ENCODE data around the gene AATF.

The AATF gene

DNA sequence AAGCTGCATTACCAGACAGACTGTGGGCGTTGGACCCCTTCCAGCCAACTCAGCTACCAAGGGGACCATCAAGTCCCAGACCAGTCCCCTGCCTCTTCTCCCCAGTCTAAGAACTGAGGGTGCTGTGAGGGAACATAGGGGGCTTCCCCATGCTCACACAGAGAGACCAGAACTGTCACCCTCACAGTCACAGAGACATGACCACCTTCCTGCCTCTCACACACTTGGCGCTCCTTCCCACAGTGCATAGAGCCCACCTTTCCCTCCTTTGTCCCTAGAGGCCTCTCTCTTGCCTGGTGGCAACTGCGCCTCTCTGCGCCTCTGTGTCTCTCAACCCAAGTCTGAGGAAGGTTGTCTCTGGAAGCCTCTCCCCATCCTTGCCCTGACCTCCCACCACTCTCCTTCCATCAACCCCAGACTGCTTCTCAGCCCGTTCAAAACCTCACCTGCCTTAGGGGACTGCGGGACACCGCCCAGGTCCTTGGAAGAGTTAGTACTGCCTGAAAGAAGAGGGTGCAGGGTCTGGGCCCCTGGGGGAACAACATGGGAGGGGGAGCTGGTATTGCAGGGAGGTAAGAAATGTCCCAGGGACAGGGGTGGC, 17.6 kb upstream of the AATF start:
- no peak for DNase-seq (ENCODE audit: low read depth in 2 of 2)

DNA sequence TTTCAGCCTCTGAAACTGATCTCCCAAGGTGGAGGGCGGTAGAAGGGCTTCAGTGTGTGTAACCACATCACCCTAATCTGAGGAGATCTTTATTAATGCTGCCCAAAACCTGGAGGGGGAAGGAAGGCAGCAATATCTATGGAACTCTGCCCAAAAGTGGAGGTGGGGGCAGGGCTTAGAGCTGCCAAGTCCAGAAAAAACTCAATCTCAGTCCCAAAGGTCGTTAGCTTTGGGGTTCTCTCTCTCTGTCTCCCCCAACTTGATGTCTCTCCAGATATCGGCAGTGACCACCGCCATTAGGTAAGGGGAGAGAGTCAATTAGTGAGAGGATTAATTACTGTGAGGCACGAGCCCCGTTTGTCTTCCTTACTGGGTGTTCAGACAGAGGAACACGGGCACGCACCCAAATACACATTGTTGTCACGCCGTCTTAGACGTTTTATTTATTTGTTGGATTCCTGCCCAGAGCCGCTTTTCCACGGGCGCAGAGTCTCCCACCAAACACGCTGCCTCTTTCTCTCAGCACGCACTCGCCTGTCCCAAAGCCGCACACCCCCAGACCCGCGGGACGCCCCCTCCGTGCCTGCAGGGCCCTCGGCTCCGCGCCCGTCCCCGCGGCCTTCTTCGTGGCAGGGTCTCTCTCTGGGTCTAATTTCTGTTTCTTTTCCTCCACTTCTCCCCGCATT, 16.9 kb upstream of the AATF start:
- no peak for DNase-seq (ENCODE audit: low read depth in 2 of 2)

DNA sequence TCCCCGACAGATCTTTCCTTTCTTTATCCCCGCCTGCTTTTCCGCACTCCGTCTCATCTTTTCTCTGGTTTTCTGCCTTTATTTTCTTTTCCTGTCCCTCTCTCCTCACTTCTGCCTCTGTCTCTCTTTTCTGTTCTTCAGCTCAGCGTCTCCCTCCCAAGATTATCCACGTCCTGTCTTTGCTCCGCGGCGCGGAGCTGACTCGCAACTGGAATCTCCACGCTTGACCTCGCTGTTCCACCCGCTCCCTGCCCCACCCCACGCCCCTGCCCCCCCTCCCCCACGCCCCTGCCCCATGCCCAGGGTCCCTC, 16.4 kb upstream of the AATF start:
- no peak for DNase-seq (ENCODE audit: low read depth in 2 of 2)

DNA sequence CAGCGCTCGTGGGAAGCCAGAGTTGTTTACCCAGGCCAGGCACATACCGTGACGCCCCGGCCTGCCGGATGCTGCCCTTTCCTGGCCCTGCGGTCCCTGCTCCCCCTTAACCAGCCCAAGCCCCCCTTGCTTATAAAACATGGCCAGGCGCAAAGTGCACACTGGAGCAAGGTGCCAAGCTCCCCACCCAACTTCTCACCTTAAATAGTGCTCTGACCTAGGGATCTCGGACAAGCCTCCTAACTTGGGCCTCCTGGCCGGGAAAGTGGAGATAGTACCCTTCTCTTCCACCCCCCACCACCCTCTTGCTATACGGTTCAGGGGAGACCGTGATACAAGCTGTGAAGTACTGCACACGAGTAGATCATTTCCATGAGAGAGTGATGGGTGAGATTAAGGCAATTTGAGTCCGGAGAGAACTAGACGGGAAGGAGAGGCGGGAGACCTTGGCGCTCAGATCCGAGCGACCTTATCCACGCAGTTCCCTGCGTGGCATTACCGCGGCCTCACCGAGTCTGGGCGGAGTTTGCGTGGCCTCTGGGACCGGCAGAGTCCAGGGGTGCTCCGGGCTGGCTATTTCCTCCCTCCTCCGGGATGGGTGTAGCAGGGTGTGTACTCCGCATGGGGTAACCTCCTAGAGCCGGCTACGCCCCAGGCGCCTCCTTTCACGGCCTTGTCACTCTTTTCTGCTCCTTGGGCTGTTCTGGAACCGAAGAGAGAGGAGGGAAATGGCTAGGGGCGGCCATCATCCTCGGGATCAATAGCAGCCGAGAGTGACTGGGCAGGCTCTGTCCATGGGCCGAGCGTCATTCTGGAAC, 15.9 kb upstream of the AATF start:
- no peak for DNase-seq (ENCODE audit: low read depth in 2 of 2)

DNA sequence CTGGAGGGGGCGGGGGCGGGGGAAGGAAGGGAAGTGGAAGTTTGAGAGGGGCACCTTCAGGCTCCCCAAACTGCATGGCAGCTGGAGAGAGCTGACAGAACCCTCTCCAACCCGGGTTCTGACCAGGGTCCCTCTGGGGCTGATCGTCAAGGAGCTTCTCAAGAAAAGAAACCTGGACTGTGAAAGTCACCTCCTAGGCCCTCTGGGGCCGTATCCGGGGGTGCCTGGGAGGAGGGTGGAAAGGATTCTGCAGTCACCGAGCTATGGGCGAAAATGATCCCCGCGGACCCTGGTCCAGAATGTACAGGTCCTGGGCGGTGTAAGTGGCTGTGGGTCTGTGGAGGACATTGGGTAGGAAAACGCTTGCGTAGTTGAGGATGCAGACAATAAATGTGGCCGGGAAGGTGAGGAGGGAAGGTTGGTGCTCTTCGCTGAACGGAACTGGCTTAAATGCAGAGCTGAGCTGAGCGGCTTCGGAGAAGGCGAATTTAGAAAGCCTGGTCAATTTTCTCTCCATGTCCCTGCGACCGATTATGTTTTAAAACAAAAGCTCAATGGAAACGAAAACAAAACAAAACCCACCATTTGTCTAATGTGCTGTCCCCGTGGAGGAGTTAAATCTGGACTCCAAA, 15.1 kb upstream of the AATF start:
- DNase-seq (ENCODE audit: low read depth in 2 of 2), result no peak

DNA sequence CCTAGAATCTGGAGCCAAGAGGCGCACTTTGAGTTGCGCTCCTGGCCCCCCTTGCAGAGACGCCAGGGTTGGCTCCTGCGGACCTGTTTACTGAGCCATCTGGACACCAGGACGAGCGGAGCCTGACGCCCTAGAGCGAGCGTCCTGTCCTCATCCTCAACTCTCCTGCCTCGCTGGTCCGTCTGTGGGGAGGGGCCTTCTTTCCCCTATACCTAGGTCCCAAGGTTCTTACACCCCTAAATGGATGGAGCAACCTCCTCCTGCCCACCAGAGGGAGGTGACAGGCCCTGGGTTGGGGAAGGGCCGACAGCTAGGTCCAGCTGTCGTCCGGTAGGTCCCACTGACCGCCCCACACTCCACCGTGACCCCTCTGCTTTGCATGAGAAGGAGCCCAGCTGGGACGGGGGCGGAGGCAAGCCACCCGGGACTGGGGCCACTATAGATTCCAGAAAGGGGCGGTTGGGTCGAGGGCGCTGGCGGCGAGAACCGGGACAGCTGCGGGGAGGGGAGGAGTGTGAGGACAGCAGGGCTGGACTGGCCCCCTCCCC, 14.5 kb upstream of the AATF start:
- DNase-seq (ENCODE audit: low read depth in 2 of 2), result no peak

DNA sequence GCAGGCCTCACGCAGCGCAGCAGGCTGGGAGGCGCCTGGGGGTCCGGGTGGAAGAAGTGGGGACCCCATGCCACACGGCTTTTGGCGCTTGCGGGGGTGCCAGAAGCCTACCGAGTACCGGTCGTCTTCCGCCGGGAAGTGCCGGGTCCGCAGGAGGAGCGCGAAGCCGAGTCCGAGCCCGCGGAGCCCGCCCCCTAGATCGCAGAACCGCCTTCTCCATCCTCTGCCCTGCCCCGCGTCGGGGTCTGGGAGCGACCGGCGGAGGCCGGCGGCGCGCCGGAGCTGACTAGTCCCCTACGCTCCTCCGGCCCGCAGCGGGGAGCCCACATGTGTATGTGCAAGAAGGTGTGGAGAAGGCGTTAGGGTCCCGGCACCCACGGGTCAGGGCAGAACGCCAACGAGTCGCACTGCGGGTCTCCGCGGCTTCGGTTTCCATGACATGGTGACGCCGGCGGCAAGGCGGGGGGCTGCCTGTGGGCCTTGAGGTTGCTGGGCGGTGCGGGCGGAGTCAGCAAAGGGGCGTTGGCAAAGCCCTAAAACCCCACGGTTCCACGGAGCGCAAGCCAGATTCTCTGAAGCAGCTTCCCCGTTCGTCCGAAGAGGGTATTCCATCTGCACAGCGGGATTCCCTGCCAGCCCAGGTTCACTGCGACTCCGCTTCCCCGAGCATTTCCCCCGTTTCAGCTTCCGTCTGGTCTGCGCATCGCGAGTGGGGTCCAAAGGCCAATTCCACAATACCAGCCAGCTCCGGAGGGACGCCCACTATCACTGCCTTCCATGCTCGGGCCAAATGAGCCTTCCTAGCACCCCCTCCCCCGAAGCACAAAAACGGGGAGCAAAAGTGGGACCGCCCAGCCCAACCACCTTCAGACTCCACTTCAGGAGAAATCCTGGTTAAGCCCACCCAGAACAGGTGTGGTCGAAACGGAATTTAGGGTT, 13.8 kb upstream of the AATF start:
- DNase-seq (ENCODE audit: low read depth in 2 of 2), result no peak

DNA sequence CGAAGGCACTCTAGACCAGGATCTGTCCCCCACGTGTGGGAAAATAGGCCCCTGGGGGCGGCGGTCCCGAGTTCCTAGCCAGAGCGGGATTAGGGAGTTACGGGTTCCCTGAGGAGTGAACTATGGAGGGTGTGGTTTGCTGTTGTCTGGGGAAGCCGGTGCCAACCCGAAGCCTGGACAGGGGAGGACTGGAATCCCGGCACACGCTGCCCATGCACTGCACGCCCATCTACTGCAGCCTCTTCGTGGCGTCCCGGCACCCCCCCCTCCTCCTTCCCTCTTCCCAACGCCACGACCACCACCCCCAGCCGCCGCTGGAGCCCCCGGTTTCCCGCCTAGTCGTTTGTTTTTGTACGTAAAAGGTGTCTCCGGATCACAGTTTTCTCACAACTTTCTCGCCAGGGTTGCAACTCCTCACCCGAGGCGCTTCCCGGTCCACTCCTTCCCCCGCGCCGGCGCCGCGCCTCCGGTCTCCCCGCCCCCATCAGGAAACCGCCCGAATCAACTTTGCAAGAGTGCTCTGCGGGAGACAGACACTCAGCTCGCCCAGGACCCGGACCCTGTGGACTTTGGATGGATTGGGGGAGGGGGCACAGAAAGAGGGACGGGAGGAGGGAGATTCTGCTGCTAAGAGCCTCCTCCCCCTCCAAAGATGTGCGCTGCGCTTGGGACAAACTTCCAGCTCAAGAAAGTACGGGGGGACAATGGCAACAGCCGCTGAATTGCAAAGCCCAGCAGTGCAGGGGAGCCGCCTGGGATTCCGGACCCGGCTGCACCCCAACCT, 12.9 kb upstream of the AATF start:
- DNase-seq (ENCODE audit: low read depth in 2 of 2), result no peak

DNA sequence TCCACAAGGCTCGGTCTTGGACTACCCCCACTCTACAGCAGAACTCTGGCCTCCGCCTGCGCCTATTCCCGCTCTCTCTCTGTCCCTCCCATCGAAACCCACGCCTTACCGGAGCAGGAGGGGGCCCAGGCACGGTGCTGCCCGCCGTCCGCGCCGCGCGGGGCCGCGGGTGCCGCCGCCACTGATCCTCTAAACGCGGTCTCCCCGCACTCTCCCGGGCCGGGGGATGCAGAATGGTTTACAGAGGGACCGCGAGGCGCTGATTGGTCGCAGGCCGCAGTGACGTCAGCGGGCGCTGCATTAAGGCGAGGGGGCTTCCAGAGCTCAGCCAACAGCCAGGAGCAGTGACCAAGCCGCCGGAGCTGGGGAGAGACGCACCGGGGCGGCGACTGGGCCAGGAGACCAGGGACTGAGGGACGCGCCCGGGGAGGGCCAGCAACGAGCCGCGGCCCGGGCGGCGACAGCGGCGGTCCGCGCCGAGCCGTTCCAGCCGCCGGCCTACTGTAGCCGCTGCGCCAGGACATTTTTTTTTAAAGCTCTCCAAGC, 12.2 kb upstream of the AATF start:
- no peak for DNase-seq (ENCODE audit: low read depth in 2 of 2)

DNA sequence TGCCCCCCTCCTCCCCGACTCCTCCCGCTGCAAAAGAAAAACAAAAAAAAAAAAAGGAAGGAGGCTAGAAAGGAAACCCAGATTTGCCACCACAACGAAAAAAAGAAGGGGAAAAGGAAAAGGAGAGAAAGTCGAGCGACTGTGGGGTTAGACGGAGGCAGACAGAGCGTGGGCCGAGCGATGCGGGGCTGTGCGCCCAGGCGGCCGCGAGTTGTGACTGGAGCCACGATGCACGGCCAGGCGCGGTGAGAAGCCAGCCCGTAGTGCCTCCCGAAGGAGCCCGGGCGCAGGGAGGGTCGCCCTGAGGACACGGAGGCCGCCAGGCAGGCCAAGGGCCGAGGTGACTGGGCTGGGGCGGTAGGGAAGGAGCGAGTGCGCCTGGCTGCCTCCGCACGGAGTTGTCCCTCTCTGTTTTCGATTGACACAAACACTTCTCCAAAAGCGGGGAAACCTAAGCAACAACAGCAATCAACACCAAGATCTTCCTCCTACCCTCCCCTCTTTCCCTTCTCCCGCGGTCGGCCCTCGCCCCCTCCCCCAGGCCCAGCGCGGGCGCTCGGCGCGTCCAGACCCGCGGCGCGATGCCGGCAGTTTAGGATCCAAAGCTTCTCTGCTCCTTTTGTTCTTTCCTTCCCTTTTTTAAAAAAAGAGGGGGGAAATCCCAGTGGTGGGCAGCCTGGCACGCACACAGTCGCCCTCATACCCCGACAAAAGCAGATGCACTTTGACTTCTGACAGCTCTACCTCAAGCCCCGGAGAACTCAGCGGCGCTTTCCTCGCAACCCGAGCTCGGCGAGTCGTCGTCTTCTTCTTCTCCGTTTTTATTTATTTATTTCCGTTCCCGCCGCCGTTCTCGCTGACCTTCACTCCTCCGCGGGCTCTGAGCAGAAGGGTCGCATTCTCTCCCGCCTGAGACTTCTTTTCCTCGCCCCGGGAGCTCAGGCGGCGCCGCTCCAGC, 11.5 kb upstream of the AATF start, which contains the start of gene LHX1:
Gene LHX1, plus strand, starts transcription at position 475 of the 958 bp plus-strand sequence. CDS start 723 bp downstream, outside the sequence.
- no peak for DNase-seq (ENCODE audit: low read depth in 2 of 2)

DNA sequence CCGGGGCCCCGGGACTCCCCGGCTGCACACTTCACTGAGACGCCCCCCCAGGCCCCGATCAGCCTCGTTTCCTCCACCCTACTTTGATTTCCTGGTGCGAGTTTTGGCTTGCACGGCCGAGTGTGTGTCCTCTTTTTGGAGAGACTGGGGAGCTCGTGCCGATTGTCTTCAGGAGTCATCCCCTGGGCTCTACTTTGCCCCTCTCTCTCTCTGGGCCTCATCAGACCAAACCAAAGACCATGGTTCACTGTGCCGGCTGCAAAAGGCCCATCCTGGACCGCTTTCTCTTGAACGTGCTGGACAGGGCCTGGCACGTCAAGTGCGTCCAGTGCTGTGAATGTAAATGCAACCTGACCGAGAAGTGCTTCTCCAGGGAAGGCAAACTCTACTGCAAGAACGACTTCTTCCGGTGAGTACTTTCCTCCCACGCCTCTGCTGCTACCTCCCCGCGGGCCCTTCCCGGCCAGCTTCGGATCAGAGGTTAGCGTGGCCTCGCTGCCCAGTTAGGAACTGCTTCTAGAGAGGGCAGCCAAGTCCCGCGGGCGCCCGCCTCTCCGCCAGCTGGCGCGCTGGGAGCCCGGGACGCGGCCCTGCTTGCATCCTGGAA, 10.7 kb upstream of the AATF start:
- DNase-seq (ENCODE audit: low read depth in 2 of 2), result no peak

DNA sequence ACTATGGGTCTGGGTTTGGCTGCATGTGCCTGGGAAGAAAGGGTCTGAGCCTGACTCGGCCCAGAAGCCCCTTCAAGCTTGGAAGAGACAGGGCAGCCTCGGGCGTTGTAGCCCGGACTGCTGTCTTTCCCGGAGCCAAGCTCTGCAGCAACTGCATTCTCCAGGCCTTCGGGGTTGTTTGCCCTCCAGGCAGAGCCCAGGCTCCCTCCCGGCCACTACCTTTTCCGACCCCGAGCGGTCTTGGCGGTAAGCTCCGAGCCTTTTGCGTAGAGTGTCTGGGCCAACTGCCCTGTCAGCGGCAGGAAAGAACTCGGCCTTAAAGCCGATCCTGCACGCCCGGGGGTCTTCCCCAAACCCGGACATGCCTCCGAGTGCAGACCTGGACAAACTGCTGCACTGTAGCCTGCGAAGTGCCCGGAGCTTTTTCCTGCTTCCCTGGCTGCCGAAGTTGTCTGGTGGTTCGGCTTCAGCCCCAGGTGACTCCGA, 10.1 kb upstream of the AATF start:
- no peak for DNase-seq (ENCODE audit: low read depth in 2 of 2)

DNA sequence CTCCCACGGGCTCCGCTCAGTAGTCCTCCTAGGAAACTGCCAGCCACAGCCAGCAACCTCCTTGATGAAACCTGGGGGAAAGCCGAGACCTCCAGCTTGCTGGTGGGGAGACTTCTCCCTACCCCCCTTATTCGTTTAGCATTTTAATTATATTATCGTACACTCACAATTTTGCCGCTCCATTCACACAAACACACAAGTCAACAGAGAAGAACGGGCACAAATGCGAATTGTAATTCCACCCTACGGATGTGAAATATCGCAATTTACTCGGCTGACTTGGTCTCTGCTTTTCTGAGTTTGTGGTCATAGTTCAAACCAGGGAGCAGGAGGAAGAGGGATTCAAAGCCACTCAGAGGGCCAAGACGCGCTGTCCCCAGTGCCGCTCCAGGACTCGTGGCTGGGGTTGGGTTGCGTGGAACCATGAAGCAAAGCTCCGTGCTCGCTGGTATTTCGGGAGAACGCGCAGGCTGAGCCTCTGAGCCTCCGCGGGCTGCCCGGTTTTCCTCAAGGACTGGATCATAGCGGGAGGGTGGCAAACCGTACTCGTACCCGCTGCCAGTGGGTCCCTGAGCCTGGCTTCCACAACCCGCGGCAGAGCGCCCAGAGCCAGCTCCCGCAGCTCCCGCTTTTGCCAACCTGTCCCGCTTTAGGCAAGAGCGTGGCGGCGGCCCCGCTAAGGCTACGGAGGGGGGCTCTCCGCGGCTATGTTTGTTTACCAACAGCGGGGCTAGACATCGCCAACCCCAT, 9.5 kb upstream of the AATF start:
- no peak for DNase-seq (ENCODE audit: low read depth in 2 of 2)

DNA sequence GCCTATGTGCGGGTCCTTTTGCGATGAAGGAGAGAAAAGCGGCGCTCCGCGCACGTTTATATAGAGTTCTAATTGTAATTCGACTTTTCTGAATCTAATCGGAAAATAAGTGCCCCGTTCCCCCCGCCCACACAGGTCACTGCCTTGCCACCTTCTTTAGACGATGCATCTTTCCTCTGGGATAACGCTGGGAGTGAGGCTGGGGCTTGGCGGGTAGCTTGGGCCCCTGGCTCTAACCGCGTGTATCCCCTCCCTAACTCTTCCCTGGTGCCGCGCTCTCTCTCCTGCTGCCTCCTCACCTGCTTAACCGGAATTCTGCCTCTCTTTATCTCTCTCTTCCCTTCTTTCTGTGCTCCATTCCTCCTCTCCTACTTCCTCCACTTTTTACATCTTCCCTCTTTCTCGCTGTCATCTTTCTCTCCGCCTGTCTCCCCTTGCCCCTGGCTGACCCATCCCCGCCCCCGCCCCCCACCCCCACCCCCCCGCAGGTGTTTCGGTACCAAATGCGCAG, 8.9 kb upstream of the AATF start:
- DNase-seq (ENCODE audit: low read depth in 2 of 2), result no peak

DNA sequence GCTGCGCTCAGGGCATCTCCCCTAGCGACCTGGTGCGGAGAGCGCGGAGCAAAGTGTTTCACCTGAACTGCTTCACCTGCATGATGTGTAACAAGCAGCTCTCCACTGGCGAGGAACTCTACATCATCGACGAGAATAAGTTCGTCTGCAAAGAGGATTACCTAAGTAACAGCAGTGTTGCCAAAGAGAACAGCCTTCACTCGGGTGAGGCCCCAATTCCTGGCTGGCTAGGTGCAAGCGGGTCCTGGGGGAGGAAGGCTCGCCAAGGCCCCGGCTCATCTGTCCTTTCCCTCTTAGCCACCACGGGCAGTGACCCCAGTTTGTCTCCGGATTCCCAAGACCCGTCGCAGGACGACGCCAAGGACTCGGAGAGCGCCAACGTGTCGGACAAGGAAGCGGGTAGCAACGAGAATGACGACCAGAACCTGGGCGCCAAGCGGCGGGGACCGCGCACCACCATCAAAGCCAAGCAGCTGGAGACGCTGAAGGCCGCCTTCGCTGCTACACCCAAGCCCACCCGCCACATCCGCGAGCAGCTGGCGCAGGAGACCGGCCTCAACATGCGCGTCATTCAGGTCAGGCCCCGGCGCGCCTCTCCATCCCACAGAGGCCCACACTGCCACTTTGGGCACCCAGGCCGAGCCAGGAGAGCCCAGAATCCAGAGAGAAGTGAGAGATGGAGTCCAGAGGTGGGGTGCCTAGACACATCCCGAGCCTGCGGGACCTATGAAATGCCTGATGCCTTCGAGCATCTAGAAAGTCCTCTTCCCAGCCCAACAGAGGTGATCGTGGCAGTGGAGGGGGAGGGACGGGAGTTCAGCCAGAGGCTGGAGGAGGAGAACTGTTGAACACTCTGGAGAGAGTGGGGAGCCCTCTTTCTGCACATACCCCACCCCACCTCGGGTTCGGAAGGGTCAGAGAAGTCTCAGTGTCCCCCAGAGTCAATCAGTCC, 8.2 kb upstream of the AATF start:
- no peak for DNase-seq (ENCODE audit: low read depth in 2 of 2)
